Karpas-422 (cell line): ENCODE results near the gene OR2T3. TPM values are rescaled to one million over a fixed set of nuclear protein-coding genes. Genes with fewer than 3 reads are reported as not detected.
"Not testable (repeated sequence)": the region's sequence is repeated elsewhere in the genome, so short reads cannot be mapped to it uniquely, and the experiment has no call there.

Source experiments
- DNase-seq: peaks from one replicate; pipeline ENCODE4 v3.0.0-alpha.2; 2015
- H2AFZ ChIP-seq: fragments of 200-600 bp; sonication (generic); 2 replicates; pipeline ENCODE4 v1.6.1; 2014; ENCODE audit warnings: antibody characterized with exemption, low read length, mixed read lengths
- H3K27ac ChIP-seq: fragments of 200-600 bp; sonication (generic); 2 replicates; pipeline ENCODE4 v1.5.1; 2014; ENCODE audit warnings: mild to moderate bottlenecking, low read length, moderate library complexity
- H3K27me3 ChIP-seq: fragments of 200-600 bp; sonication (generic); 2 replicates; pipeline ENCODE4 v1.6.1; 2014; ENCODE audit warnings: low read length, mixed read lengths
- H3K36me3 ChIP-seq: fragments of 200-600 bp; sonication (generic); 2 replicates; pipeline ENCODE4 v1.6.1; 2014; ENCODE audit warnings: low read length, mixed read lengths; ENCODE audit not compliant: insufficient read depth
- H3K4me1 ChIP-seq: fragments of 200-600 bp; sonication (generic); 2 replicates; pipeline ENCODE4 v1.6.1; 2014; ENCODE audit warnings: mild to moderate bottlenecking, low read length, mixed read lengths
- H3K4me2 ChIP-seq: fragments of 200-600 bp; sonication (generic); 2 replicates; pipeline ENCODE4 v1.6.1; 2014; ENCODE audit warnings: low read length, low read depth, mild to moderate bottlenecking; ENCODE audit not compliant: poor library complexity, severe bottlenecking
- H3K4me3 ChIP-seq: fragments of 200-600 bp; sonication (generic); 2 replicates; pipeline ENCODE4 v1.5.1; 2014; ENCODE audit warnings: mild to moderate bottlenecking, antibody characterized with exemption, low read length, mixed read lengths
- H3K79me2 ChIP-seq: fragments of 200-600 bp; sonication (generic); 2 replicates; pipeline ENCODE4 v1.6.1; 2014; ENCODE audit warnings: mild to moderate bottlenecking, low read length, mixed read lengths
- H3K9ac ChIP-seq: fragments of 200-600 bp; sonication (generic); 2 replicates; pipeline ENCODE4 v1.6.0; 2014; ENCODE audit warnings: low read length
- H3K9me2 ChIP-seq: fragments of 200-600 bp; sonication (generic), shearing (Covaris generic); replicated peaks from 2 replicates; pipeline ENCODE4 v1.6.0; 2014; ENCODE audit warnings: mild to moderate bottlenecking, low read length, moderate library complexity; ENCODE audit not compliant: insufficient read depth
- H3K9me3 ChIP-seq: fragments of 300-700, 200-600 bp; sonication (generic); 2 replicates; pipeline ENCODE4 v1.6.1; 2014; ENCODE audit warnings: low read length, mixed read lengths
- H4K20me1 ChIP-seq: fragments of 200-600 bp; sonication (generic); 2 replicates; pipeline ENCODE4 v1.6.1; 2014; ENCODE audit warnings: mild to moderate bottlenecking, antibody characterized with exemption, low read length, low read depth; ENCODE audit not compliant: insufficient read depth
- total RNA-seq: library from RNA; depleted of rRNA; stranded (reverse); fragments of >200 nt; shearing (Covaris generic); gene quantifications from 2 replicates; pipeline ENCODE4 v1.2.3, GENCODE V29; 2014; ENCODE audit warnings: low replicate concordance

OR2T3 gene
- total RNA-seq, 1 experiment from 2014 or later = not detected

- not testable (repeated sequence) for H4K20me1 ChIP-seq, H2AFZ ChIP-seq, H3K4me1 ChIP-seq, H3K9ac ChIP-seq, H3K4me3 ChIP-seq, H3K9me2 ChIP-seq, H3K27ac ChIP-seq, DNase-seq, H3K4me2 ChIP-seq, H3K9me3 ChIP-seq, H3K36me3 ChIP-seq, H3K27me3 ChIP-seq, H3K79me2 ChIP-seq
Measured at GRCh38 chr1:248438668-248439067, 34.5 kb upstream of the OR2T3 start.

- H3K4me2 ChIP-seq, H3K27ac ChIP-seq, DNase-seq, H3K4me1 ChIP-seq, H3K79me2 ChIP-seq, H3K36me3 ChIP-seq, H3K9ac ChIP-seq, H4K20me1 ChIP-seq, H3K9me2 ChIP-seq, H2AFZ ChIP-seq, H3K9me3 ChIP-seq, H3K27me3 ChIP-seq, H3K4me3 ChIP-seq: not testable (repeated sequence)
Measured at GRCh38 chr1:248439283-248439682, 33.9 kb upstream of the OR2T3 start.

GRCh38 chr1:248442500-248443277, 30.5 kb upstream of the OR2T3 start:
- H3K4me3 ChIP-seq, H3K4me1 ChIP-seq, H3K9ac ChIP-seq, H3K36me3 ChIP-seq, H4K20me1 ChIP-seq, H3K9me2 ChIP-seq, H3K4me2 ChIP-seq, H3K9me3 ChIP-seq, H3K27me3 ChIP-seq, H3K27ac ChIP-seq, H2AFZ ChIP-seq, H3K79me2 ChIP-seq, DNase-seq: not testable (repeated sequence)

- H3K27ac ChIP-seq, H3K4me3 ChIP-seq, H3K4me2 ChIP-seq: not testable (repeated sequence)
Measured at GRCh38 chr1:248444603-248445002, 28.5 kb upstream of the OR2T3 start.

GRCh38 chr1:248445399-248445798, 27.8 kb upstream of the OR2T3 start, which contains the start of gene OR2T2:
Gene OR2T2, plus strand, starts transcription at chr1:248445637. Its CDS starts 7,161 bp downstream, at chr1:248452798.
- not testable (repeated sequence) for H3K27me3 ChIP-seq, H3K27ac ChIP-seq, DNase-seq, H3K4me2 ChIP-seq, H3K9me3 ChIP-seq, H3K9ac ChIP-seq, H3K36me3 ChIP-seq, H3K4me3 ChIP-seq, H3K4me1 ChIP-seq, H3K79me2 ChIP-seq, H3K9me2 ChIP-seq, H2AFZ ChIP-seq, H4K20me1 ChIP-seq

More at GRCh38 chr1:248444603-248445002, 28.5 kb upstream of the OR2T3 start:
- H3K4me1 ChIP-seq, DNase-seq, H2AFZ ChIP-seq, H4K20me1 ChIP-seq, H3K9ac ChIP-seq, H3K9me2 ChIP-seq, H3K27me3 ChIP-seq, H3K79me2 ChIP-seq, H3K36me3 ChIP-seq, H3K9me3 ChIP-seq: not testable (repeated sequence)

GRCh38 chr1:248448409-248449074, 24.6 kb upstream of the OR2T3 start:
- H3K9ac ChIP-seq, H3K4me1 ChIP-seq, H3K36me3 ChIP-seq, H3K9me2 ChIP-seq, H3K4me2 ChIP-seq, H3K9me3 ChIP-seq, H3K27me3 ChIP-seq, DNase-seq, H3K79me2 ChIP-seq, H3K4me3 ChIP-seq, H2AFZ ChIP-seq, H3K27ac ChIP-seq, H4K20me1 ChIP-seq: not testable (repeated sequence)

GRCh38 chr1:248449821-248450465, 23.2 kb upstream of the OR2T3 start:
- H3K27ac ChIP-seq, H4K20me1 ChIP-seq, H3K4me1 ChIP-seq, H3K79me2 ChIP-seq, H3K27me3 ChIP-seq, DNase-seq, H3K4me3 ChIP-seq, H3K36me3 ChIP-seq, H3K9me2 ChIP-seq, H3K9me3 ChIP-seq, H3K9ac ChIP-seq, H3K4me2 ChIP-seq, H2AFZ ChIP-seq: not testable (repeated sequence)

GRCh38 chr1:248450466-248451145, 22.5 kb upstream of the OR2T3 start:
- not testable (repeated sequence) for H3K9me2 ChIP-seq, H3K9me3 ChIP-seq, H3K79me2 ChIP-seq, H3K4me2 ChIP-seq, H3K27me3 ChIP-seq, H3K4me3 ChIP-seq, H3K36me3 ChIP-seq, H2AFZ ChIP-seq, DNase-seq, H3K9ac ChIP-seq, H3K27ac ChIP-seq, H4K20me1 ChIP-seq, H3K4me1 ChIP-seq
